Thoracic aorta endothelial cell (primary cell): ENCODE data around the gene KRTAP22-1. TPM values are rescaled to one million over a fixed set of nuclear protein-coding genes. Genes with fewer than 3 reads are reported as not detected.

ENCODE experiments used
- small RNA-seq: library from RNA; depleted of rRNA; stranded (forward); fragments of <200 nt; gene quantifications from one replicate; pipeline ENCODE3, GENCODE V24; 2012
- total RNA-seq: library from RNA; depleted of rRNA; stranded (reverse); fragments of >200 nt; gene quantifications from 2 replicates; pipeline ENCODE4 v1.2.3, GENCODE V29; 2012

The KRTAP22-1 gene
- total RNA-seq = not detected in 2 replicates

GRCh38 chr21:30600787-30601186, at the start of gene KRTAP22-1:
KRTAP22-1 (plus strand) TSS chr21:30601087.

DNA sequence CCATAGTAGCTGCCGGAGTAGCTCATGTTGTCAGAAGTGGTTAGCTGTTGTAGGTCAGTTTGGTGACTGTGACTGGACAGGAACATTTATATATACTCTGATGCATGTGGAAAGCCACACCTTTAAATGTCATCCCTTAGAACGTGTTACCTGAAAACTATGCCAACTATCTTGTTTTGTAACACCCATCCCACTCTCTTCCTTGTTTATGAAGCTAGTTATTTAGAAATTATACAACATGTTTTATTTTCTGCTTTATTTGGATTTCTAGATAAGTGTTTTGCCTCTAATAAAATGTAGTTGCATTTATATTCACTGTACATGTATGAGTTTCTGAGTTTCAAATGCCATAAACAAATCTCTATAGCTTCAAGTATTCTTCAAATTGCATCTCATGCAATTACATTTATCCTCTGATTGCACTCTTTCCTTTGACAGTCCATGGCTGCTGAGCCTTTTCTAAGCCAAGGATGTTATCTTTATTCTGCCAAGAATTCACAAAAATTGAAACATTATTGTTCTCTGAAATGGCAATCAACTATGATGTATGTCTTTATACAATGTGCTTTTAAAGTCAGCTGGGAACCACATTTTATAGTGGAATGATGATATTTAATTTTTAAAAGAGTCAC, 39.5 kb upstream of the KRTAP22-1 start, which contains the start of gene KRTAP19-7:
KRTAP19-7 (minus strand) TSS at position 51 of the 632 bp plus-strand sequence; CDS start at position 26, 25 bp downstream.

DNA sequence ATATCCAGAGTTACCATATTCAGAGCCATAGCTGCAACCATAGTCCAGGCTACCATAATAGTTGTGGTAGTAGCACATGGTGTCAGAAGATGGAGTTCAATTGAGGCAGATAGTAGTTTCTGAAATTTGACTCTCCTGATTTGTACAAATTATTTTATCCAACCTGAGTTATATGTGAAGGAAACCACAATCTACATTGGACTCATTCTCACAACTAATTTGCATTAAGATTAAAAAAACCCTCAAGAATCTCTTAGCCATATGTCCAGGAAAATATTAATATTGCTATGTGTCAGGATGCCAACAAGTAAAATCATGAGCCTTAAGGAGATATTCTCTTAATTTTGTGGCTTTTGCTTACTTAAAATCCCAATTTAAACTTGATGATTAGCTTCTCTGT, 10.6 kb upstream of the KRTAP22-1 start, which contains the start of gene KRTAP22-2:
KRTAP22-2 (minus strand) TSS at position 101 of the 400 bp plus-strand sequence.

DNA sequence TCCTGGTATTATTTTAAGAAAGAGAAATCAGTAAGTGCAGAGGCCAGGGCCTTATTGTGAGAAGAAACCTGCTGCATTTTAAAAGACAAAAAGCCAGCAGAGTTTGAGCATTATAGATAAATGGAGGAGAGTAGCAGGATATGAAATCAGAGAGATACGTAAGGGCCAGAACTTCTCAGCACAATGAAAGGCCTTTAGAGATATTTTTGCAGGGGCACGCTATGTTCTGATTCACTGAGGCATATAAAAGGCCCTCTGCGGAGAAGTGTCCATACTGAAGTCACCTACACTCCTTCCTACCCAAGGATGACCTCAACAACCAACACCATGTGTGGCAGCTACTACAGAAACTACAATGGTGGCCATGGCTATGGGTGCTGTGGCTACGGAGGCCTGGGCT, 8.7 kb upstream of the KRTAP22-1 start, which contains the start of gene KRTAP6-3:
KRTAP6-3 (plus strand) TSS at position 301 of the 400 bp plus-strand sequence; CDS start at position 307, 6 bp downstream.

DNA sequence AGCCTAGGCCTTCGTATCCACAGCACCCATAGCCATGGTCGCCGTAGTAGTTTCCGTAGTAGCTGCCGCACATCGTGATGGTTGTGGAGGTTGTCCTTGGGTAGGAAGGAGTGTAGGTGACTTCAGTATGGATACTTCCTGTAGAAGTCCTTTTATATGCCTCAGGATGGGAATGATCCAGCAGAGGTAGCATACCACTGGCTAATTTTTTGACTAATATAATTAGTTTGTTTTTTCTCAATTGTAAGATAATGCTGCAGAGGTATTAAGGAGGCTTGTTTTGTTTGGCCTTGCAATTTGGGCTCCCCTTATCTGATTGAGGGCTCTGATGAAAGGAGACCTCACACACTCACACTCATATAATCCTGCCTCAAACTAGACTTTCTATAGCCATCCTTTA, 2.1 kb upstream of the KRTAP22-1 start, which contains the start of gene KRTAP6-2:
KRTAP6-2 (minus strand) TSS at position 101 of the 400 bp plus-strand sequence; CDS start at position 73, 28 bp downstream.

DNA sequence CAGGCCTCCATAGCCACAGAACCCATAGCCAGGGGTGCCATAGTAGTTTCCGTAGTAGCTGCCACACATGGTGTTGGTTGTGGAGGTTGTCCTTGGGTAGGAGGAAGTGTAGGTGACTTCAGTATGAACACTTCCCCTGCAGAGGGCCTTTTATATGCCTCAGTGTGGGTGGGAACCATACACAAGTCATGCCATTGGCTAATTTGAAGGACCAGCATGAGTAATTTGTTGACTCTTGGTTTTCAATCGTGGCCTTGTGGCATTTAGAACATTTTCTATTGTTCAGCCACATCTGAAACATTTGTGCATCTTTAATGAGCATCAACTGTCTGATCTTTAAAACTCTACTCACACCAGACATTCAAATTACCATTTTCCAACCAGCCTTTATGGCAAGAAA, 12.9 kb downstream of the KRTAP22-1 start, which contains the start of gene KRTAP6-1:
KRTAP6-1 (minus strand) TSS at position 95 of the 400 bp plus-strand sequence; CDS start at position 69, 26 bp downstream.

GRCh38 chr21:30616125-30616524, 15.2 kb downstream of the KRTAP22-1 start, which contains the start of gene KRTAP20-1:
KRTAP20-1 (plus strand) TSS chr21:30616425; CDS start chr21:30616455, 30 bp downstream.

DNA sequence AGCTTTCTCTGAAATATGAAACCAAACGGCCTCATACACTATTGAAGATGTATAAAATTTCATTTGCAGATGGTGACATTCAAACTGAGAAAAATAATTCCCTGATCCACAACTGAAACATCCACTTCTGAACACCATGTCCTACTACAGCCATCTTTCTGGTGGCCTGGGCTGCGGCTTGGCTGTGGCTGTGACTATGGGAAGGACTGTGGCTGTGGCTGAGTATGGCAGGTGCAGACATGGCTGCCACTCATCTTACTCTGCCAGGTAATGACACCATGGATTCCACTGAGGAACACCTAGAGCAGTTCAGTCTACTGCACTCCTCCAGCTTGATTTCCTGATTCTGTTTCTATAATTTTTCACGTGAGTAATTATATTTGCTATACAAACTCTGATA, 19.6 kb downstream of the KRTAP22-1 start, which contains the start of gene KRTAP20-4:
KRTAP20-4 (plus strand) TSS at position 106 of the 400 bp plus-strand sequence.

GRCh38 chr21:30634906-30635305, 34.0 kb downstream of the KRTAP22-1 start, which contains the start of gene KRTAP20-2:
KRTAP20-2 (plus strand) TSS chr21:30635206; CDS start chr21:30635264, 58 bp downstream.

GRCh38 chr21:30642564-30642963, 41.7 kb downstream of the KRTAP22-1 start, which contains the start of gene KRTAP20-3:
KRTAP20-3 (plus strand) TSS chr21:30642864.

Small RNA genes lying within 50 kb of the gene (small RNA-seq; reads per million reads assigned to genes)
- gene KRTAP20-1 = not detected
- not detected for gene KRTAP20-3
- gene KRTAP20-4 = not detected
- gene KRTAP22-1 = not detected
- not detected for gene KRTAP22-2

Other genes with a start within 250 kb of the KRTAP22-1 start
- gene KRTAP13-2, start 228.8 kb upstream of the KRTAP22-1 start, total RNA-seq = not detected in 2 replicates
- gene KRTAP13-1, start 205.1 kb upstream of the KRTAP22-1 start, total RNA-seq = not detected in 2 replicates
- not detected in 2 replicates for gene KRTAP13-3, start 175.2 kb upstream of the KRTAP22-1 start, total RNA-seq
- gene KRTAP13-4, start 170.9 kb upstream of the KRTAP22-1 start, total RNA-seq = not detected in 2 replicates
- gene KRTAP15-1, start 160.8 kb upstream of the KRTAP22-1 start, total RNA-seq = not detected in 2 replicates
- not detected in 2 replicates for gene KRTAP19-1, start 120.7 kb upstream of the KRTAP22-1 start, total RNA-seq
- gene KRTAP19-2, start 113.7 kb upstream of the KRTAP22-1 start, total RNA-seq = not detected in 2 replicates
- not detected in 2 replicates for gene KRTAP19-3, start 109.1 kb upstream of the KRTAP22-1 start, total RNA-seq
- not detected in 2 replicates for gene KRTAP19-4, start 103.9 kb upstream of the KRTAP22-1 start, total RNA-seq
- not detected in 2 replicates for gene KRTAP19-5, start 98.9 kb upstream of the KRTAP22-1 start, total RNA-seq
- not detected in 2 replicates for gene KRTAP19-6, start 59.2 kb upstream of the KRTAP22-1 start, total RNA-seq
- gene KRTAP19-7, start 39.8 kb upstream of the KRTAP22-1 start, total RNA-seq = not detected in 2 replicates
- not detected in 2 replicates for gene KRTAP22-2, start 10.7 kb upstream of the KRTAP22-1 start, total RNA-seq
- gene KRTAP6-3, start 8.6 kb upstream of the KRTAP22-1 start, total RNA-seq = not detected in 2 replicates
- gene KRTAP6-2, start 2.2 kb upstream of the KRTAP22-1 start, total RNA-seq = not detected in 2 replicates
- not detected in 2 replicates for gene KRTAP6-1, start 12.8 kb downstream of the KRTAP22-1 start, total RNA-seq
- gene KRTAP20-1, start 15.3 kb downstream of the KRTAP22-1 start, total RNA-seq = not detected in 2 replicates
- gene KRTAP20-4, start 19.5 kb downstream of the KRTAP22-1 start, total RNA-seq = not detected in 2 replicates
- not detected in 2 replicates for gene KRTAP20-2, start 34.1 kb downstream of the KRTAP22-1 start, total RNA-seq
- not detected in 2 replicates for gene KRTAP20-3, start 41.8 kb downstream of the KRTAP22-1 start, total RNA-seq
- gene KRTAP21-3, start 117.7 kb downstream of the KRTAP22-1 start, total RNA-seq = not detected in 2 replicates
- gene KRTAP21-2, start 146.2 kb downstream of the KRTAP22-1 start, total RNA-seq = not detected in 2 replicates
- gene KRTAP21-1, start 154.3 kb downstream of the KRTAP22-1 start, total RNA-seq = not detected in 2 replicates
- gene KRTAP8-1, start 212.2 kb downstream of the KRTAP22-1 start, total RNA-seq = not detected in 2 replicates
- gene KRTAP7-1, start 228.7 kb downstream of the KRTAP22-1 start, total RNA-seq = not detected in 2 replicates